ENCODE results near the gene RAX2. TPM values are rescaled to one million over a fixed set of nuclear protein-coding genes. Genes with fewer than 3 reads are reported as not detected.

RAX2 gene
- total and polyA plus RNA-seq, 9 donors = 0.13 TPM; not detected in 7

- no peak for TF ChIP-seq EP300 (IDR thresholded peaks at IDR 0.05)
- no peak for TF ChIP-seq CTCF (IDR thresholded peaks at IDR 0.05)
- TF ChIP-seq POLR2A (IDR thresholded peaks at IDR 0.05) = no peak
- H3K36me3 ChIP-seq = no peaks in the 10 kb centered on the region
- H3K9me3 ChIP-seq = no peaks in the 10 kb centered on the region
- H3K4me3 ChIP-seq = no peak overlapping the region
- 37 to 47% (median 45%) methylated on average over 25 to 35 of the region's 35 CpGs for WGBS, 3 donors
- no peak overlapping the region for H3K27ac ChIP-seq
- H3K4me1 ChIP-seq (ENCODE audit: insufficient read depth) = peaks cover 2% of the 10 kb centered on the region
- no peaks in the 10 kb centered on the region for H3K27me3 ChIP-seq
- DNase-seq = no peak
- intact Hi-C loops (cut with DNase I) = no loop called here
Measured at GRCh38 chr19:3771000-3771905, 775 bp downstream of the RAX2 start.

GRCh38 chr19:3770136-3770999, 1.7 kb downstream of the RAX2 start:
- Histone ChIP-seq H3K36me3 (no peaks in the 10 kb centered on the region), H3K27ac (no peak overlapping the region)
- intact Hi-C loops (cut with DNase I) = no loop called here

GRCh38 chr19:3769494-3769893, 2.5 kb downstream of the RAX2 start:
- no peak overlapping the region for H3K4me3 ChIP-seq
- DNase-seq = no peak
- H3K27me3 ChIP-seq = no peaks in the 10 kb centered on the region
- peaks cover 2% of the 10 kb centered on the region for H3K4me1 ChIP-seq (ENCODE audit: insufficient read depth)
- no peaks in the 10 kb centered on the region for H3K36me3 ChIP-seq
- WGBS, 3 donors = 81 to 90% (median 82%) methylated on average over 17 of the region's 17 CpGs
- intact Hi-C loops (cut with DNase I) = no loop called here
- no peaks in the 10 kb centered on the region for H3K9me3 ChIP-seq
- no peak overlapping the region for H3K27ac ChIP-seq
- TF ChIP-seq POLR2A (IDR thresholded peaks at IDR 0.05) = no peak
- TF ChIP-seq EP300 (IDR thresholded peaks at IDR 0.05) = no peak
- no peak for TF ChIP-seq CTCF (IDR thresholded peaks at IDR 0.05)

More at GRCh38 chr19:3770136-3770999, 1.7 kb downstream of the RAX2 start:
- Histone ChIP-seq H3K27me3 (no peaks in the 10 kb centered on the region), H3K4me1 (ENCODE audit: insufficient read depth) (peaks cover 2% of the 10 kb centered on the region), H3K4me3 (no peak overlapping the region), H3K9me3 (no peaks in the 10 kb centered on the region)
- no peak for DNase-seq
- no peak for TF ChIP-seq EP300 (IDR thresholded peaks at IDR 0.05)
- TF ChIP-seq CTCF (IDR thresholded peaks at IDR 0.05) = no peak
- no peak for TF ChIP-seq POLR2A (IDR thresholded peaks at IDR 0.05)
- WGBS, 3 donors = 28 to 39% (median 33%) methylated on average over 50 to 53 of the region's 53 CpGs

- 84 to 92% (median 90%) methylated on average over 7 of the region's 7 CpGs for WGBS, 3 donors
- no peak for DNase-seq
- H3K9me3 ChIP-seq = no peaks in the 10 kb centered on the region
- intact Hi-C loops (cut with DNase I) = no loop called here
- H3K4me3 ChIP-seq = no peak overlapping the region
- TF ChIP-seq CTCF (IDR thresholded peaks at IDR 0.05) (no peak), POLR2A (IDR thresholded peaks at IDR 0.05) (no peak), EP300 (IDR thresholded peaks at IDR 0.05) (no peak)
- peaks cover 2% of the 10 kb centered on the region for H3K4me1 ChIP-seq (ENCODE audit: insufficient read depth)
- H3K27me3 ChIP-seq = no peaks in the 10 kb centered on the region
- H3K36me3 ChIP-seq = no peaks in the 10 kb centered on the region
- no peak overlapping the region for H3K27ac ChIP-seq
Measured at GRCh38 chr19:3768748-3769099, 3.3 kb downstream of the RAX2 start.

Data from ovary (tissue), 9 donors.